ENCODE measurements around the gene GPX3. TPM values are rescaled to one million over a fixed set of nuclear protein-coding genes. Genes with fewer than 3 reads are reported as not detected.

The GPX3 gene
- total RNA-seq, 6 donors from 2014 or later: 876 to 1,536 (median 1,027) TPM

DNA sequence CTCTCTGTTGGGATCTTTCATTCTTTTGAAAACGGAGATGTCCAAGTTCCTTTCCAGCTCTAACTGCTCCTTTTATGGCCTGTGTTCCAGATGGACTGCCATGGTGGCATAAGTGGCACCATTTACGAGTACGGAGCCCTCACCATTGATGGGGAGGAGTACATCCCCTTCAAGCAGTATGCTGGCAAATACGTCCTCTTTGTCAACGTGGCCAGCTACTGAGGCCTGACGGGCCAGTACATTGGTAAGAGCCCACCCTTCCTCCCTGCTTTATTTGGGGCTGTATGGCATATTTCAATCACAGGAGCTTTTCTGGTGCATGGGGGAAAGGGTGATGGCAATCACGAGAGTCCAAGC lies 4.8 kb downstream of the GPX3 start:
- Histone ChIP-seq H3K27ac (peak overlapping the region; percentile 88 to 98 (median 96)), H3K4me3 (peak overlapping the region in 3 of 4 donors; percentile 15 to 88 (median 69)), H3K27me3 (no peaks in the 10 kb centered on the region), H3K4me1 (peaks cover 54 to 90% (median 62%) of the 10 kb centered on the region in 4 donors), H3K36me3 (peaks cover 30 to 79% (median 46%) of the 10 kb centered on the region in 4 donors), H3K9me3 (no peaks in the 10 kb centered on the region)
- ATAC-seq (ENCODE audit: low FRiP score in 2 of 2): no peak
- 86 to 90% methylated on average over 7 of the region's 7 CpGs for WGBS, 2 donors
- TF ChIP-seq, protein P1, sequence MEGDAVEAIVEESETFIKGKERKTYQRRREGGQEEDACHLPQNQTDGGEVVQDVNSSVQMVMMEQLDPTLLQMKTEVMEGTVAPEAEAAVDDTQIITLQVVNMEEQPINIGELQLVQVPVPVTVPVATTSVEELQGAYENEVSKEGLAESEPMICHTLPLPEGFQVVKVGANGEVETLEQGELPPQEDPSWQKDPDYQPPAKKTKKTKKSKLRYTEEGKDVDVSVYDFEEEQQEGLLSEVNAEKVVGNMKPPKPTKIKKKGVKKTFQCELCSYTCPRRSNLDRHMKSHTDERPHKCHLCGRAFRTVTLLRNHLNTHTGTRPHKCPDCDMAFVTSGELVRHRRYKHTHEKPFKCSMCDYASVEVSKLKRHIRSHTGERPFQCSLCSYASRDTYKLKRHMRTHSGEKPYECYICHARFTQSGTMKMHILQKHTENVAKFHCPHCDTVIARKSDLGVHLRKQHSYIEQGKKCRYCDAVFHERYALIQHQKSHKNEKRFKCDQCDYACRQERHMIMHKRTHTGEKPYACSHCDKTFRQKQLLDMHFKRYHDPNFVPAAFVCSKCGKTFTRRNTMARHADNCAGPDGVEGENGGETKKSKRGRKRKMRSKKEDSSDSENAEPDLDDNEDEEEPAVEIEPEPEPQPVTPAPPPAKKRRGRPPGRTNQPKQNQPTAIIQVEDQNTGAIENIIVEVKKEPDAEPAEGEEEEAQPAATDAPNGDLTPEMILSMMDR (IDR thresholded peaks at IDR 0.05): no peak
- TF ChIP-seq POLR2AphosphoS5 (IDR thresholded peaks at IDR 0.05) (peak in 1 of 2 donors; percentile 58), POLR2A (IDR thresholded peaks at IDR 0.05) (no peak), EP300 (IDR thresholded peaks at IDR 0.05) (no peak)
- peak in 1 of 2 donors; percentile 12 for DNase-seq

DNA sequence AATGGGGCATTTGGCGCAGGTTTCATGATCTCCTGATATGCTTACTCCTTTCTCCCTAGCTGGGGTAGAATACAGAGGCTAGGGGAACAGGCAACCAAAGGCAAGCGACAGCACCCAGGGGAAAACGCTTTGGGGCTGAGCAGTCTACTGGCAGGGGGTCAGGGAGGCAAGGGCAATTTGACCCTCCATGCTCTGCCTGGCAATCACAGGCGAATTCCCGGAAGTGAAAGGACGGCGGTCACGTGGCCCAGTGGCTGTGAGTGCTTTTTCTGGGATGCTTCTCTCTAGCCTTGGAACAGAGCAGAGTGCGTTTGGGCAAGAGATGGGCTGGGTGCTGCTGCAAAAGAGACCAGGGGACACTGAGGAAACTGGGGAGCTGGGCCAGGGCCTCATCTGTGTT lies 5.7 kb downstream of the GPX3 start:
- ATAC-seq (ENCODE audit: low FRiP score in 2 of 2) (no peak), DNase-seq (no peak)
- H3K36me3 ChIP-seq: peaks cover 30 to 87% (median 48%) of the 10 kb centered on the region in 4 donors
- peaks cover 61 to 93% (median 65%) of the 10 kb centered on the region in 4 donors for H3K4me1 ChIP-seq
- peak overlapping the region; percentile 88 to 98 (median 96) for H3K27ac ChIP-seq
- WGBS, 2 donors: 69 to 82% methylated on average over 9 of the region's 9 CpGs
- no peaks in the 10 kb centered on the region for H3K9me3 ChIP-seq
- H3K4me3 ChIP-seq: peak overlapping the region in 2 of 4 donors; percentile 69 to 88
- TF ChIP-seq, protein P1 (IDR thresholded peaks at IDR 0.05): no peak
- TF ChIP-seq POLR2AphosphoS5 (IDR thresholded peaks at IDR 0.05): peak; percentile 41 to 47
- H3K27me3 ChIP-seq: no peaks in the 10 kb centered on the region

DNA sequence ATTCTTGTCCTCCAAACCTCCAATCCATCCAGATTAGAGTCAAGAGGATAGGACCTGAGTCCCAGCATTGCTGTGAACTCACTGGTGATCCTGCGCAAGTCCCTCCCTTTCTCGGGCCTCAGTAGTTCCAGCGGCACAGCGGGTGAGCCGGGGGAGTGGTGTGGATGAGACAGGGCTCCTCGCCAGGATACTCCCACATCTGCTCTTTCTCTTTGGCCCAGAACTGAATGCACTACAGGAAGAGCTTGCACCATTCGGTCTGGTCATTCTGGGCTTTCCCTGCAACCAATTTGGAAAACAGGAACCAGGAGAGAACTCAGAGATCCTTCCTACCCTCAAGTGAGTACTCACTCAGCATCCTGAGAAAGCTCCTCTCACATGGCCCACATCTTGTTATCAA lies 6.3 kb downstream of the GPX3 start:
- Histone ChIP-seq H3K27ac (peak overlapping the region; percentile 88 to 98 (median 96)), H3K27me3 (no peaks in the 10 kb centered on the region), H3K9me3 (no peaks in the 10 kb centered on the region), H3K4me3 (peak overlapping the region in 2 of 4 donors; percentile 69 to 88), H3K36me3 (peaks cover 31 to 93% (median 52%) of the 10 kb centered on the region in 4 donors), H3K4me1 (peaks cover 64 to 89% (median 70%) of the 10 kb centered on the region in 4 donors)
- ATAC-seq (ENCODE audit: low FRiP score in 2 of 2) (peak in 1 of 2 donors; percentile 48), DNase-seq (peak in 1 of 2 donors; percentile 39)
- WGBS, 2 donors: 52 to 71% methylated on average over 5 to 7 of the region's 7 CpGs
- TF ChIP-seq, protein P1 (IDR thresholded peaks at IDR 0.05): no peak
- TF ChIP-seq EP300 (IDR thresholded peaks at IDR 0.05) (peak in 2 of 4 donors; percentile 60 to 72), POLR2AphosphoS5 (IDR thresholded peaks at IDR 0.05) (peak; percentile 8 to 35), POLR2A (IDR thresholded peaks at IDR 0.05) (no peak)

DNA sequence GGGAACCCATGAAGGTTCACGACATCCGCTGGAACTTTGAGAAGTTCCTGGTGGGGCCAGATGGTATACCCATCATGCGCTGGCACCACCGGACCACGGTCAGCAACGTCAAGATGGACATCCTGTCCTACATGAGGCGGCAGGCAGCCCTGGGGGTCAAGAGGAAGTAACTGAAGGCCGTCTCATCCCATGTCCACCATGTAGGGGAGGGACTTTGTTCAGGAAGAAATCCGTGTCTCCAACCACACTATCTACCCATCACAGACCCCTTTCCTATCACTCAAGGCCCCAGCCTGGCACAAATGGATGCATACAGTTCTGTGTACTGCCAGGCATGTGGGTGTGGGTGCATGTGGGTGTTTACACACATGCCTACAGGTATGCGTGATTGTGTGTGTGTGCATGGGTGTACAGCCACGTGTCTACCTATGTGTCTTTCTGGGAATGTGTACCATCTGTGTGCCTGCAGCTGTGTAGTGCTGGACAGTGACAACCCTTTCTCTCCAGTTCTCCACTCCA lies 7.6 kb downstream of the GPX3 start:
- Histone ChIP-seq H3K27me3 (no peaks in the 10 kb centered on the region), H3K4me1 (peaks cover 60 to 76% (median 71%) of the 10 kb centered on the region in 4 donors), H3K9me3 (no peaks in the 10 kb centered on the region), H3K36me3 (peaks cover 35 to 97% (median 61%) of the 10 kb centered on the region in 4 donors), H3K27ac (peak overlapping the region; percentile 88 to 98 (median 96)), H3K4me3 (no peak overlapping the region)
- TF ChIP-seq POLR2AphosphoS5 (IDR thresholded peaks at IDR 0.05) (peak; percentile 25 to 76), POLR2A (IDR thresholded peaks at IDR 0.05) (no peak)
- WGBS, 2 donors: 88 to 91% methylated on average over 9 to 11 of the region's 11 CpGs
- DNase-seq: peak in 1 of 2 donors; percentile 25
- ATAC-seq (ENCODE audit: low FRiP score in 2 of 2): no peak

DNA sequence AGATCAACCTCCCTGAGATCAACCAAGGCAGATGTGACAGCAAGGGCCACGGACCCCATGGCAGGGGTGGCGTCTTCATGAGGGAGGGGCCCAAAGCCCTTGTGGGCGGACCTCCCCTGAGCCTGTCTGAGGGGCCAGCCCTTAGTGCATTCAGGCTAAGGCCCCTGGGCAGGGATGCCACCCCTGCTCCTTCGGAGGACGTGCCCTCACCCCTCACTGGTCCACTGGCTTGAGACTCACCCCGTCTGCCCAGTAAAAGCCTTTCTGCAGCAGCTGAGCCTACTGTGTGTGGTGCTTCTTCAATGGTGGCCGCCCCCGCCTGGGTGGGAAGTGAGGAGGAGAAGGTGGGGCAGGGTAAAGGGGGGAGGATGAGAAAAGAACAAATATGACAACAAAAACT lies 8.3 kb downstream of the GPX3 start:
- Histone ChIP-seq H3K27me3 (no peaks in the 10 kb centered on the region), H3K4me3 (no peak overlapping the region), H3K4me1 (peaks cover 54 to 76% (median 65%) of the 10 kb centered on the region in 4 donors), H3K36me3 (peaks cover 40 to 99% (median 68%) of the 10 kb centered on the region in 4 donors), H3K27ac (peak overlapping the region; percentile 65 to 98 (median 96)), H3K9me3 (no peaks in the 10 kb centered on the region)
- TF ChIP-seq EP300 (IDR thresholded peaks at IDR 0.05) (no peak), POLR2AphosphoS5 (IDR thresholded peaks at IDR 0.05) (peak; percentile 49 to 70), POLR2A (IDR thresholded peaks at IDR 0.05) (peak in 1 of 4 donors; percentile 43)
- TF ChIP-seq, protein P1 (IDR thresholded peaks at IDR 0.05): no peak
- no peak for ATAC-seq (ENCODE audit: low FRiP score in 2 of 2)
- WGBS, 2 donors: 83 to 98% methylated on average over 5 to 8 of the region's 8 CpGs
- peak in 1 of 2 donors; percentile 37 for DNase-seq

Measured in upper lobe of left lung (tissue), 6 donors.